Esophagus muscularis mucosa (tissue), 3 donors: Measurements from ENCODE around the gene IQGAP2.

Experiments used
- CTCF ChIP-seq, 3 experiments: fragments of 200-600 bp in 2 of 3; fragments of 450-650 bp in 1 of 3; sonication (generic) in 2 of 3; IDR thresholded peaks; one replicate each; pipeline ENCODE4 v1.5.1; 2017 to 2019; ENCODE audit warnings: antibody characterized with exemption in 3 of 3, mild to moderate bottlenecking in 2 of 3, moderate library complexity in 1 of 3
- POLR2A ChIP-seq: fragments of 450-650 bp; IDR thresholded peaks from one replicate; pipeline ENCODE4 v1.6.1; 2017; ENCODE audit warnings: antibody characterized with exemption, moderate library complexity, mild to moderate bottlenecking, low read depth
- POLR2AphosphoS5 ChIP-seq, 2 donors: sonication (generic); formaldehyde crosslinking; IDR thresholded peaks; one replicate each; pipeline ENCODE4 v1.6.1; 2017; ENCODE audit warnings: antibody characterized with exemption in 2 of 2

GRCh38 chr5:76445830-76446229, 42.7 kb downstream of the IQGAP2 start:
- no peak for TF ChIP-seq POLR2A
- no peak for TF ChIP-seq CTCF (IDR thresholded peaks at IDR 0.05)
- no peak for TF ChIP-seq POLR2AphosphoS5 (IDR thresholded peaks at IDR 0.05)
